GM18505 (cell line): Measurements from ENCODE around the gene TMEM69.
A peak's percentile ranks its signal among the peaks of the same experiment; 100 is the strongest.

Source experiments
- ATAC-seq: cut with Tn5 transposase; IDR thresholded peaks from one replicate; pipeline ENCODE4 v1.9.1; 2021; ENCODE audit not compliant: unreplicated experiment
- POLR2A ChIP-seq: IDR thresholded peaks from 4 replicates; pipeline ENCODE4 v1.6.1; 2011; ENCODE audit warnings: borderline replicate concordance; ENCODE audit not compliant: insufficient read depth, insufficient read length; ENCODE audit errors: extremely low read depth

TMEM69 gene

GRCh38 chr1:45687754-45688740 lies at the start of gene TMEM69:
TSS of gene TMEM69 (plus strand) at chr1:45688181. CDS start at chr1:45691069, 2,888 bp downstream.
- peak; percentile 74 for TF ChIP-seq POLR2A
- no peak for ATAC-seq

GRCh38 chr1:45640293-45640692 lies 47.7 kb upstream of the TMEM69 start:
- no peak for ATAC-seq
- no peak for TF ChIP-seq POLR2A

GRCh38 chr1:45643321-45643720 lies 44.7 kb upstream of the TMEM69 start:
- no peak for TF ChIP-seq POLR2A
- no peak for ATAC-seq

- ATAC-seq: no peak
- TF ChIP-seq POLR2A: no peak
Measured at GRCh38 chr1:45643978-45644377, 44.0 kb upstream of the TMEM69 start.

- no peak for ATAC-seq
- no peak for TF ChIP-seq POLR2A
Measured at GRCh38 chr1:45644661-45645060, 43.3 kb upstream of the TMEM69 start.

GRCh38 chr1:45647248-45648021 lies 40.5 kb upstream of the TMEM69 start:
- ATAC-seq: no peak
- TF ChIP-seq POLR2A: no peak

- no peak for ATAC-seq
- TF ChIP-seq POLR2A: no peak
Measured at GRCh38 chr1:45654540-45655280, 33.3 kb upstream of the TMEM69 start.

- ATAC-seq: no peak
- no peak for TF ChIP-seq POLR2A
Measured at GRCh38 chr1:45656573-45657226, 31.3 kb upstream of the TMEM69 start.

- TF ChIP-seq POLR2A: no peak
- no peak for ATAC-seq
Measured at GRCh38 chr1:45658171-45658570, 29.8 kb upstream of the TMEM69 start.

- ATAC-seq: no peak
- no peak for TF ChIP-seq POLR2A
Measured at GRCh38 chr1:45659222-45659621, 28.8 kb upstream of the TMEM69 start.

GRCh38 chr1:45660336-45660735 lies 27.6 kb upstream of the TMEM69 start:
- ATAC-seq: no peak
- TF ChIP-seq POLR2A: no peak

- no peak for TF ChIP-seq POLR2A
- no peak for ATAC-seq
Measured at GRCh38 chr1:45666836-45667235, 21.1 kb upstream of the TMEM69 start.
